ENCODE results near the gene CES2. TPM values are rescaled to one million over a fixed set of nuclear protein-coding genes. Genes with fewer than 3 reads are reported as not detected.
"Not testable (repeated sequence)": the region's sequence is repeated elsewhere in the genome, so short reads cannot be mapped to it uniquely, and the experiment has no call there.

The CES2 gene
- polyA plus RNA-seq, 2 of the 4 experiments (the other 2 are of a cell fraction) = 20.3 to 20.4 TPM

DNA sequence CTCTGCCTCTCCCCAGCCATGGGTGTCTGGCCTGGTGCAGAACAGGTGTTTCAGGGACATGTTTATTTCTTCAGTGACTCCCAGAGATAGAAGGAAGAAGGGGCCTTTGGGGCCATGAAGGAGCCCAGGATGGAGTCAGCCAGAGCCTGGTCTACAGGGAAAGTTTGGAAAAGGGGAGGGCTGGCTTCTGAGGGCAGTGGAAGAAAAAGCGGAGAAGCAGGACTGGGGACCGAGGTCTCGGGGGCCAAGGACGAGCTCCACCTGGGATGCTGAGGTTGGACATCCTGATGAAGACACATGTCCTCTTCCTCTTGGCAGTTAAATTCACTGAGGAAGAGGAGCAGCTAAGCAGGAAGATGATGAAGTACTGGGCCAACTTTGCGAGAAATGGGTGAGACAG lies 7.7 kb downstream of the CES2 start:
- no peak for FAIRE-seq
- WGBS (ENCODE audit: missing lambda C conversion rate) = 95% methylated on average over 5 of the region's 5 CpGs
- no peaks in the 10 kb centered on the region for H3K9me3 ChIP-seq
- ChIA-PET CTCF (interaction anchor here (0.9 to 3.4 kb wide), 9 partner anchors 11 to 242 kb away, joined by 3 to 20 read pairs (median 8); partner anchors contain the start of gene CES3), POLR2A (no interaction called here)
- no peak overlapping the region for H3K4me2 ChIP-seq
- ATAC-seq = no peak
- TF ChIP-seq CHD4 (IDR thresholded peaks at IDR 0.05; ENCODE audit: borderline replicate concordance) (no peak), SMC3 (IDR thresholded peaks at IDR 0.05) (no peak), NR3C1 (IDR thresholded peaks at IDR 0.05) (no peak), FOXS1 (CRISPR knock-in tag; IDR thresholded peaks at IDR 0.05) (no peak), RAD21 (conservative IDR thresholded peaks at IDR 0.05 in 1 of 2, IDR thresholded peaks at IDR 0.05 in 1 of 2) (no peak), ZNF302 (CRISPR knock-in tag; IDR thresholded peaks at IDR 0.05) (no peak), HEYL (CRISPR knock-in tag; IDR thresholded peaks at IDR 0.05) (no peak), RCOR1 (IDR thresholded peaks at IDR 0.05; ENCODE audit: low read depth, low read length) (no peak), CHD2 (IDR thresholded peaks at IDR 0.05; ENCODE audit: low read length, partially characterized antibody) (no peak)
- TF ChIP-seq, protein P1, sequence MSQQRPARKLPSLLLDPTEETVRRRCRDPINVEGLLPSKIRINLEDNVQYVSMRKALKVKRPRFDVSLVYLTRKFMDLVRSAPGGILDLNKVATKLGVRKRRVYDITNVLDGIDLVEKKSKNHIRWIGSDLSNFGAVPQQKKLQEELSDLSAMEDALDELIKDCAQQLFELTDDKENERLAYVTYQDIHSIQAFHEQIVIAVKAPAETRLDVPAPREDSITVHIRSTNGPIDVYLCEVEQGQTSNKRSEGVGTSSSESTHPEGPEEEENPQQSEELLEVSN (IDR thresholded peaks at IDR 0.05; ENCODE audit: borderline replicate concordance, low read depth) = no peak
- DNase-seq (ENCODE audit: low read depth in 1 of 2, low spot score in 1 of 2) = no peak
- 0 out of 3 replicates have a peak, but pooled peaks cover 4% of the 10 kb centered on the region for H3K4me1 ChIP-seq
- H3K4me3 ChIP-seq = no peak overlapping the region
- no peak overlapping the region for H3K27ac ChIP-seq

DNA sequence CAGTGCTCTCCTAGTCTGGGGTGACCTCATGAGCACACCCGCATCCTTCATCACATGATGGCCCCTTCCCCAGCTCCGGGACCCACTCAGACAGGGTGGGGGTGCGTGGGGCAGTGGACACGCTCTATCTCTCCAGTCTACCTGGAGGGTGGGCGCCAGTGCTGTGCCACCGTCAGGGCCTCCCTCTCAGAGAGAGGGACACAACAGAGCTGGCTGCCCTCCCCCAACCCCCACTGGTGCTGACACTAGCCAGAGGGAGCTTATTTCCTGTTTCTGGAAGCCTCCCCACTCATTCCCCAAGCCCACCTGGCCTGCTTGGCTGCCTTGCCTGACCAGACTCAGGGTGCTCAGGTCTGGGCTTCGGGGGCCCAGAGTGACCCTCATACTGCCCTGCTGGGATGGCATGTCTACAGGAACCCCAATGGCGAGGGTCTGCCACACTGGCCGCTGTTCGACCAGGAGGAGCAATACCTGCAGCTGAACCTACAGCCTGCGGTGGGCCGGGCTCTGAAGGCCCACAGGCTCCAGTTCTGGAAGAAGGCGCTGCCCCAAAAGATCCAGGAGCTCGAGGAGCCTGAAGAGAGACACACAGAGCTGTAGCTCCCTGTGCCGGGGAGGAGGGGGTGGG lies 8.2 kb downstream of the CES2 start:
- 97% methylated on average over 9 of the region's 15 CpGs for WGBS (ENCODE audit: missing lambda C conversion rate)
- DNase-seq (ENCODE audit: low read depth in 1 of 2, low spot score in 1 of 2) = no peak
- POLR2A ChIA-PET = no interaction called here
- CTCF ChIA-PET = interaction anchor here (0.8 to 3.4 kb wide), 10 partner anchors 9 to 242 kb away, joined by 3 to 20 read pairs (median 8); partner anchors contain the start of gene CES3
- Histone ChIP-seq H3K9me3 (no peaks in the 10 kb centered on the region), H3K27ac (no peak overlapping the region), H3K4me2 (no peak overlapping the region), H3K4me1 (0 out of 3 replicates have a peak, but pooled peaks cover 4% of the 10 kb centered on the region), H3K4me3 (no peak overlapping the region)
- ATAC-seq = no peak
- no peak for FAIRE-seq
- TF ChIP-seq RNF2 (IDR thresholded peaks at IDR 0.05; ENCODE audit: borderline replicate concordance, low read depth) (no peak), HDAC2 (IDR thresholded peaks at IDR 0.05) (no peak), TP53 (CRISPR knock-in tag; IDR thresholded peaks at IDR 0.05) (no peak)

DNA sequence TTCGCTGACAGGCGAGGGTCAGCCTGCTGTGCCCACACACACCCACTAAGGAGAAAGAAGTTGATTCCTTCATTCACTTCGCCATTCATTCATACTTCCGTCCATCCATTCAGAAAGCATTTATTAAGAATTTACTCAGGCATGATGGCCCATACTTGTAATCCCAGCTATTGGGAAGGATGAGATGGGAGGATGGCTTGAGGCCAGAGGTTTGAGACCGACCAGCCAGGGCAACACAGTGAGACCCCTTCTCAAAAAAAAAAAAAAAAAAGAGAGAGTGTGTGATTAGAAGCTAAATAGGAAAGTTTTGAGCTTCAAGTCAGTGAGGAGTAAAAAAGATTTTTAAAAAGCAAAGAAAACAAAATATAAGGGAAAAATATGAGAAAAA lies 8.7 kb downstream of the CES2 start:
- ChIA-PET POLR2A (interaction anchor here (0.6 kb wide), 1 partner anchor 8 kb away, joined by 3 read pairs; no protein-coding TSS in a partner anchor), CTCF (interaction anchor here (0.7 to 3.4 kb wide), 11 partner anchors 9 to 216 kb away, joined by 3 to 20 read pairs (median 7); partner anchors contain the start of gene CES3)
- FAIRE-seq = no peak
- H3K4me3 ChIP-seq = no peak overlapping the region
- H3K4me1 ChIP-seq = 0 out of 3 replicates have a peak, but pooled peaks cover 4% of the 10 kb centered on the region
- DNase-seq (ENCODE audit: low read depth in 1 of 2, low spot score in 1 of 2) = no peak
- ATAC-seq = no peak
- 93% methylated on average over 5 of the region's 5 CpGs for WGBS (ENCODE audit: missing lambda C conversion rate)
- H3K27ac ChIP-seq = no peak overlapping the region
- H3K4me2 ChIP-seq = no peak overlapping the region
- TF ChIP-seq JUN (IDR thresholded peaks at IDR 0.05) = no peak
- no peak for TF ChIP-seq KDM1A (IDR thresholded peaks at IDR 0.05; ENCODE audit: low read depth)
- TF ChIP-seq ESRRA (IDR thresholded peaks at IDR 0.05; ENCODE audit: borderline replicate concordance, low read length) = no peak
- no peak for TF ChIP-seq NFE2L2 (conservative IDR thresholded peaks at IDR 0.05; ENCODE audit: low read length)
- TF ChIP-seq RCOR1 (IDR thresholded peaks at IDR 0.05; ENCODE audit: low read depth, low read length) = no peak
- no peak for TF ChIP-seq MAFK (IDR thresholded peaks at IDR 0.05; ENCODE audit: partially characterized antibody)
- no peak for TF ChIP-seq GATA3 (IDR thresholded peaks at IDR 0.05; ENCODE audit: borderline replicate concordance)
- TF ChIP-seq, protein P2, sequence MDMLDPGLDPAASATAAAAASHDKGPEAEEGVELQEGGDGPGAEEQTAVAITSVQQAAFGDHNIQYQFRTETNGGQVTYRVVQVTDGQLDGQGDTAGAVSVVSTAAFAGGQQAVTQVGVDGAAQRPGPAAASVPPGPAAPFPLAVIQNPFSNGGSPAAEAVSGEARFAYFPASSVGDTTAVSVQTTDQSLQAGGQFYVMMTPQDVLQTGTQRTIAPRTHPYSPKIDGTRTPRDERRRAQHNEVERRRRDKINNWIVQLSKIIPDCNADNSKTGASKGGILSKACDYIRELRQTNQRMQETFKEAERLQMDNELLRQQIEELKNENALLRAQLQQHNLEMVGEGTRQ (IDR thresholded peaks at IDR 0.05) = no peak
- TF ChIP-seq ZNF302 (CRISPR knock-in tag; IDR thresholded peaks at IDR 0.05) = no peak
- no peak for TF ChIP-seq FOXS1 (CRISPR knock-in tag; IDR thresholded peaks at IDR 0.05)
- TF ChIP-seq, protein P3, sequence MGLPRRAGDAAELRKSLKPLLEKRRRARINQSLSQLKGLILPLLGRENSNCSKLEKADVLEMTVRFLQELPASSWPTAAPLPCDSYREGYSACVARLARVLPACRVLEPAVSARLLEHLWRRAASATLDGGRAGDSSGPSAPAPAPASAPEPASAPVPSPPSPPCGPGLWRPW (IDR thresholded peaks at IDR 0.05) = no peak
- no peak for TF ChIP-seq CHD4 (IDR thresholded peaks at IDR 0.05; ENCODE audit: borderline replicate concordance)
- TF ChIP-seq, protein P4, sequence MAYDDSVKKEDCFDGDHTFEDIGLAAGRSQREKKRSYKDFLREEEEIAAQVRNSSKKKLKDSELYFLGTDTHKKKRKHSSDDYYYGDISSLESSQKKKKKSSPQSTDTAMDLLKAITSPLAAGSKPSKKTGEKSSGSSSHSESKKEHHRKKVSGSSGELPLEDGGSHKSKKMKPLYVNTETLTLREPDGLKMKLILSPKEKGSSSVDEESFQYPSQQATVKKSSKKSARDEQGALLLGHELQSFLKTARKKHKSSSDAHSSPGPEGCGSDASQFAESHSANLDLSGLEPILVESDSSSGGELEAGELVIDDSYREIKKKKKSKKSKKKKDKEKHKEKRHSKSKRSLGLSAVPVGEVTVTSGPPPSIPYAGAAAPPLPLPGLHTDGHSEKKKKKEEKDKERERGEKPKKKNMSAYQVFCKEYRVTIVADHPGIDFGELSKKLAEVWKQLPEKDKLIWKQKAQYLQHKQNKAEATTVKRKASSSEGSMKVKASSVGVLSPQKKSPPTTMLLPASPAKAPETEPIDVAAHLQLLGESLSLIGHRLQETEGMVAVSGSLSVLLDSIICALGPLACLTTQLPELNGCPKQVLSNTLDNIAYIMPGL (CRISPR knock-in tag; IDR thresholded peaks at IDR 0.05; ENCODE audit: borderline replicate concordance) = no peak
- no peak for TF ChIP-seq HOXB13 (CRISPR knock-in tag; IDR thresholded peaks at IDR 0.05; ENCODE audit: low read depth)
- no peak for TF ChIP-seq HOXB5 (CRISPR knock-in tag; IDR thresholded peaks at IDR 0.05)
- no peaks in the 10 kb centered on the region for H3K9me3 ChIP-seq

DNA sequence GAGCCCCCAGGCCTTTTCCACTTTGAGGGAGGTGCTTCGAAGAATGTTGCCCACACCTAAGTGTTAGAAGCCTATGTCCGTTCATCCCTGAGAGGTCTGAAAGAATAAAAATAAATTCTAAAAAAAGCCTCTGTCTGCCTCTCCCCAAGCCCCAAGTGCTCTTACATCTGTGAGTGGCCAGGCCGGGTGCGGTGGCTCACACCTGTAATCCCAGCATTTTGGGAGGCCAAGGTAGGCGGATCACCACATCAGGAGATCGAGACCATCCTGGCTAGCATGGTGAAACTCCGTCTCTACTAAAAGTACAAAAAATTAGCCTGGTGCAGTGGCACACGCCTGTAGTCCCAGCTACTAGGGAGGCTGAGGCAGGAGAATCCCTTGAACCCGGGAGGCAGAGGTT lies 9.7 kb downstream of the CES2 start:
- CTCF ChIA-PET = interaction anchor here (1.1 to 3.4 kb wide), 8 partner anchors 8 to 210 kb away, joined by 3 to 18 read pairs (median 6); partner anchors contain the start of gene CES3
- H3K4me2 ChIP-seq; H3K4me1 ChIP-seq; FAIRE-seq; H3K27ac ChIP-seq; ATAC-seq; POLR2A ChIA-PET; H3K9me3 ChIP-seq; DNase-seq (ENCODE audit: low read depth in 1 of 2, low spot score in 1 of 2); H3K4me3 ChIP-seq: not testable (repeated sequence)
- WGBS (ENCODE audit: missing lambda C conversion rate) = 90% methylated on average over 9 of the region's 9 CpGs
